22Rv1 (cell line): ENCODE measurements around the gene PDX1.

Source experiments
- H3K27ac ChIP-seq: fragments of 450-650 bp; 2 replicates; pipeline ENCODE4 v1.5.1; 2017
- CTCF ChIP-seq: fragments of 450-650 bp; IDR thresholded peaks from 2 replicates; pipeline ENCODE4 v1.5.1; 2017; ENCODE audit warnings: mild to moderate bottlenecking
- ZFX ChIP-seq: fragments of 450-650 bp; IDR thresholded peaks from 2 replicates; pipeline ENCODE4 v1.6.1; 2017; ENCODE audit warnings: antibody characterized with exemption, borderline replicate concordance

The PDX1 gene

DNA sequence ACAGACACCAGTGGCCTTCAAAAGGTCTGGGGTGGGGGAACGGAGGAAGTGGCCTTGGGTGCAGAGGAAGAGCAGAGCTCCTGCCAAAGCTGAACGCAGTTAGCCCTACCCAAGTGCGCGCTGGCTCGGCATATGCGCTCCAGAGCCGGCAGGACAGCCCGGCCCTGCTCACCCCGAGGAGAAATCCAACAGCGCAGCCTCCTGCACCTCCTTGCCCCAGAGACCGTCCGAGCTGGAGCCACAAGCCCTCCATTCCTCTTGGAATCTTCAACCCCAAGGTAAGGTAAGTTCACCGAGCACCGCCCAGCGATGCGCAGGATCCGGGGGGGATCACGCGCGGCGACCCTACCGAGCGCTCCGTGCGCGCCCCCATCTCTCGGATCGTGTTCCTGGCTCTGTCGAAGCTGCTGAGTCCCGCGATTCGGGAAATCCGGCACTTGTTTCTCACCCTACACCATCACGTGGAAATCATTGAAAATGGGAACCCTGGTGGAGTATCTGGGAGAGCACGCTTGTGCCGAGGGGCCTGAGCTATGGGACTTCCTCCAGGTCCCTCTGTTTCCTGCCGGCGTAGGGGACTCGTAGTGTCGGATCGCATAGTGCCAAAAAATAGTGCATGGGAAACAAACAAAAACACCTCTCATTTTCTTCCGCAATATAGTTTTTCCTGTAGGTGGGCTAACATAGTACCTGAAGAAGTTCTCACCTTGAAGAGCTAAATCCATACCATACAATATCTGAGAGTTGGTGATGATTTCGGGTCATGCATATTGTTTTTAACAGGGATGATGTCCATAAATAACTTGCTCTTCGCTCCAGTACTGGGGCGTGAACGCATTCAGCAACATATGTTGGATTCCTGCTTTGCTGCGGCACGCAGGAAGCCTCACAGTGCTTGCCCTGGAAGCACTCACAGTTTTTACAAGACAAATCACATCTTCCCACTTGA, 9.3 kb downstream of the PDX1 start:
- TF ChIP-seq ZFX (no peak), CTCF (no peak)

DNA sequence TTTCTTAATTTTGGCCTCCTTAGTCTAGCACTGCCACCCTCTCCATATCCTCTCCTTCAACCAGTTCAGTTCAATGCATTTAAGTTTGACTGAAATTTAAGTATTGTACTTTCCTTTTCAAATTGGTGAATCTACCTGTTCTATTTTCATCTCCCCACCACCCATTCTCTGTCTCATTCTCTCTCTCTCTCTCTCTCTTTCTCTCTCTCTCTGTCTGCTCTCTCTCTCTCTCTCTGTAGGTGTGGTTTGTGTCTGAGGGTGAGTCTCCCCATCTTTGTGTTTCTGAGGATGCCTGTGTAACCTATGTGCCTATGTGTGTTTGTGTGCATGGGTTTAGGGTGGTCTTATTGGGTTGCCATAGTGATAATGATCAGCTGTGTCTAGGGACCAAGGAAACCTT, 10.1 kb downstream of the PDX1 start:
- no peak for TF ChIP-seq CTCF
- TF ChIP-seq ZFX, result no peak
- no peak overlapping the region for H3K27ac ChIP-seq

More for the DNA sequence above, 9.3 kb downstream of the PDX1 start:
- no peak overlapping the region for H3K27ac ChIP-seq

GRCh38 chr13:27933118-27933517, 13.3 kb downstream of the PDX1 start:
- H3K27ac ChIP-seq, result no peak overlapping the region
- no peak for TF ChIP-seq CTCF
- no peak for TF ChIP-seq ZFX

DNA sequence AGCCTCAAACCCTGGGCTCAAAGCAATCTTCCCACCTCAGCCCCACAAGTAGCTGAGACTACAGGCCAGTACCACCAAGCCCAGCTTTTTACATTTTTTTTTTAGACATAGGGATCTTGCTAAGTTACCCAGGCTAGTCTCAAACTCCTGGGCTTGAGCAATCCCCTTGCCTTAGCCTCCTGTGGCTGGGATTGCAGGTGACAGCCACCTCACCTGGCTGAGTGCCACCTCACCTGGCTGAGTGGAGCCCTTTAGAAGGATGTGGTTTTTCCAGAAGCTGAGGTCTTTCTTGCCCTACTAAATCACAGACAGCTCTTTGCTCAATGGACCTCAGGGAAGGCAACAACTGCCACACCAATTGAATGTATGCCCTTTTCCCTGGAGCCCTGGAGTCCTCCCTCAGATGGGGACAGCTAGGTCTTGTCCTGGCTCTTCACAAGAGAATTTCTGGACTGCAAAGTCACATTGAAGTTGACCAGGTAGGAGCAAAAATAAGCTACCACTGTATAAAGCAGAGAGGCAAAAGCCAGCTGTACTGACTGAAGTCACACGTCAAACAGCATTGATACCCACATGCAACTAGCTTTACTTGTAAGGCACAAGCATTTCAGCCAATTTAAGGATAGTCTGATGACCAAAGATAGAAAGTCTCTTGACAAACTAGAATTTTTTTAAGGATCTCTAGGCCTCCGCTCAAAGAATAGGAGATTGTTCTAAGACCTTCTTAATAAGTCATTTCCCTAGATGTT, 14.0 kb downstream of the PDX1 start:
- TF ChIP-seq ZFX (no peak), CTCF (no peak)
- no peak overlapping the region for H3K27ac ChIP-seq

DNA sequence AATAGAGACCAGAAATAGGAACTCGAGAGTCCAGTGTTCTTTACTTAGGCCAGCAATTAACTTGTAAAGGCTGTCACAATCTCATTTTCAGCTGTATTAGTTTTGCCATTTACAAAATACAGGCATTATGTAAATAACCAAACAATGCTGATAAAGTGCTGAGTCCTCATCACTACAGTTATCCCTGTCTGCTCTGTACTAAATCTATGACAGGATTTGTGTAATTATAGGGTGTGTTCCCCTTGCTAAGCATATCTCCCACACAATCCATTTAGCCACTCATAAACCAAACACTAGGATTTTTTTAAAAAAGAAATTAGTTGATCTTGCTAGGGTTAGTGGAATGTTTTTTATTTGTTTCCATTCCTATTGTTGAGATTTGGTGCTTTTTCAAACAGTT, 23.2 kb downstream of the PDX1 start:
- TF ChIP-seq CTCF (no peak), ZFX (no peak)
- H3K27ac ChIP-seq, result no peak overlapping the region

- no peak overlapping the region for H3K27ac ChIP-seq
- TF ChIP-seq ZFX, result no peak
- no peak for TF ChIP-seq CTCF
Observed at GRCh38 chr13:27952876-27953675, 33.3 kb downstream of the PDX1 start.
